Left lung (tissue), 10 donors: ENCODE results near the gene NOS1. TPM values are rescaled to one million over a fixed set of nuclear protein-coding genes. Genes with fewer than 3 reads are reported as not detected.

Experiments used
- ATAC-seq: fragments of 200-7000 bp; cut with Tn5 transposase; one replicate; pipeline ENCODE4 v1.9.1; 2020; ENCODE audit warnings: moderate library complexity
- DNase-seq, 4 donors: peaks; one replicate each; pipeline ENCODE4 v3.0.0-alpha.2; 2013 to 2020
- H3K27ac ChIP-seq, 2 donors: fragments of 200-600 bp; sonication (generic) in 1 of 2; one replicate each; pipeline versions ENCODE4 v1.5.0 to v1.8.0; 2020 to 2021
- H3K27me3 ChIP-seq, 2 donors: fragments of 200-600 bp; sonication (generic) in 1 of 2; one replicate each; pipeline versions ENCODE4 v1.5.0 to v1.8.0; 2020 to 2021
- H3K36me3 ChIP-seq, 2 donors: fragments of 200-600 bp; sonication (generic) in 1 of 2; one replicate each; pipeline versions ENCODE4 v1.5.0 to v1.8.0; 2020 to 2021
- H3K4me1 ChIP-seq, 2 donors: fragments of 200-600 bp; one replicate each; pipeline ENCODE4 v1.8.0; 2021
- H3K4me3 ChIP-seq, 2 donors: fragments of 200-600 bp; sonication (generic) in 1 of 2; one replicate each; pipeline versions ENCODE4 v1.5.0 to v1.8.0; 2020 to 2021; ENCODE audit warnings: mild to moderate bottlenecking in 1 of 2
- H3K9me3 ChIP-seq, 2 donors: fragments of 200-600 bp; sonication (generic) in 1 of 2; one replicate each; pipeline versions ENCODE4 v1.5.0 to v1.8.0; 2020 to 2021
- CTCF ChIP-seq, 2 donors: fragments of 200-600 bp; sonication (generic) in 1 of 2; IDR thresholded peaks; one replicate each; pipeline versions ENCODE4 v1.5.0 to v1.8.0; 2021; ENCODE audit warnings: antibody characterized with exemption in 2 of 2
- intact Hi-C, 2 donors: fragments of 100-400 bp; cut with DNase I; formaldehyde crosslinking; loops; one replicate each; pipeline versions ENCODE4 v1.11.2 to v1.14.2; 2022
- polyA plus RNA-seq, 6 donors: library from polyadenylated mRNA; unstranded; fragments of 120-200 nt; gene quantifications; one replicate each; pipeline ENCODE4 v1.2.1, GENCODE V29; 2013; ENCODE audit not compliant: insufficient read length in 6 of 6
- total RNA-seq, 2 donors: library from RNA; stranded (reverse); fragmentation: NEBNext Ultra II Directional; extraction: Animal tissue kit (Norgen Biotek cat#: 25700); gene quantifications; one replicate each; pipeline ENCODE4 v1.2.1, GENCODE V29; 2021
- donor health status: DM: no; HTN: yes; CAD: no.
- donor health status: DM: no; HTN: no; CAD: no.

Gene NOS1
- total and polyA plus RNA-seq, 8 donors = 0.11 to 2.4 (median 0.35) TPM

- TF ChIP-seq CTCF (IDR thresholded peaks at IDR 0.05) = no peak
- H3K27ac ChIP-seq = no peak overlapping the region
- no peaks in the 10 kb centered on the region for H3K27me3 ChIP-seq
- DNase-seq = no peak
- no peak overlapping the region for H3K4me3 ChIP-seq
- H3K4me1 ChIP-seq = no peaks in the 10 kb centered on the region
- H3K36me3 ChIP-seq = peaks cover 0 to 100% of the 10 kb centered on the region in 2 donors
- intact Hi-C loops = no loop called here
- H3K9me3 ChIP-seq = no peaks in the 10 kb centered on the region
- no peak for ATAC-seq
Observed at GRCh38 chr12:117172168-117172567, 189.3 kb downstream of the NOS1 start.

GRCh38 chr12:117171499-117172162 lies 189.8 kb downstream of the NOS1 start:
- TF ChIP-seq CTCF (IDR thresholded peaks at IDR 0.05) = no peak
- Histone ChIP-seq H3K27me3 (no peaks in the 10 kb centered on the region), H3K4me1 (no peaks in the 10 kb centered on the region), H3K9me3 (no peaks in the 10 kb centered on the region), H3K27ac (no peak overlapping the region), H3K36me3 (peaks cover 0 to 100% of the 10 kb centered on the region in 2 donors), H3K4me3 (no peak overlapping the region)
- no peak for ATAC-seq
- intact Hi-C loops = no loop called here
- no peak for DNase-seq

- intact Hi-C loops = no loop called here
- DNase-seq (no peak), ATAC-seq (no peak)
- TF ChIP-seq CTCF (IDR thresholded peaks at IDR 0.05) = no peak
- no peaks in the 10 kb centered on the region for H3K4me1 ChIP-seq
- no peak overlapping the region for H3K4me3 ChIP-seq
- H3K27me3 ChIP-seq = no peaks in the 10 kb centered on the region
- no peaks in the 10 kb centered on the region for H3K9me3 ChIP-seq
- no peak overlapping the region for H3K27ac ChIP-seq
- peaks cover 0 to 100% of the 10 kb centered on the region in 2 donors for H3K36me3 ChIP-seq
Observed at GRCh38 chr12:117169548-117169947, 191.9 kb downstream of the NOS1 start.

GRCh38 chr12:117168976-117169375 lies 192.4 kb downstream of the NOS1 start:
- DNase-seq (no peak), ATAC-seq (no peak)
- Histone ChIP-seq H3K27me3 (no peaks in the 10 kb centered on the region), H3K27ac (no peak overlapping the region), H3K9me3 (no peaks in the 10 kb centered on the region), H3K4me1 (no peaks in the 10 kb centered on the region), H3K4me3 (no peak overlapping the region), H3K36me3 (peaks cover 0 to 100% of the 10 kb centered on the region in 2 donors)
- intact Hi-C loops = no loop called here
- no peak for TF ChIP-seq CTCF (IDR thresholded peaks at IDR 0.05)

- H3K27ac ChIP-seq = no peak overlapping the region
- H3K27me3 ChIP-seq = no peaks in the 10 kb centered on the region
- no peak for DNase-seq
- peaks cover 0 to 100% of the 10 kb centered on the region in 2 donors for H3K36me3 ChIP-seq
- intact Hi-C loops = no loop called here
- TF ChIP-seq CTCF (IDR thresholded peaks at IDR 0.05) = no peak
- H3K4me3 ChIP-seq = no peak overlapping the region
- H3K4me1 ChIP-seq = no peaks in the 10 kb centered on the region
- no peaks in the 10 kb centered on the region for H3K9me3 ChIP-seq
- ATAC-seq = no peak
Observed at GRCh38 chr12:117167769-117168168, 193.7 kb downstream of the NOS1 start.
